Ovary (tissue), 9 donors: ENCODE results near the gene ANKRD44. TPM values are rescaled to one million over a fixed set of nuclear protein-coding genes. Genes with fewer than 3 reads are reported as not detected.

ENCODE experiments used
- DNase-seq, 5 donors: peaks; one replicate each; pipeline ENCODE4 v3.0.0-alpha.2; 2019 to 2020
- H3K27ac ChIP-seq, 2 donors: fragments of 200-600 bp; one replicate each; pipeline versions ENCODE4 v1.5.1 to v1.8.0; 2019 to 2022
- H3K27me3 ChIP-seq: fragments of 200-600 bp; one replicate; pipeline ENCODE4 v1.8.0; 2022
- H3K36me3 ChIP-seq: fragments of 200-600 bp; sonication (generic); one replicate; pipeline ENCODE4 v1.5.1; 2019
- H3K4me1 ChIP-seq: one replicate; pipeline ENCODE4 v1.8.1; 2013; ENCODE audit warnings: mild to moderate bottlenecking, moderate library complexity; ENCODE audit not compliant: insufficient read depth
- H3K4me3 ChIP-seq: fragments of 200-600 bp; sonication (generic); one replicate; pipeline ENCODE4 v1.5.1; 2017
- H3K9me3 ChIP-seq, 2 donors: fragments of 200-600 bp in 1 of 2; sonication (generic) in 1 of 2; one replicate each; pipeline versions ENCODE4 v1.5.1 to v1.8.1; 2013 to 2019; ENCODE audit warnings: mild to moderate bottlenecking in 1 of 2, moderate library complexity in 1 of 2
- CTCF ChIP-seq, 3 donors: fragments of 450-650 bp in 2 of 3; fragments of 200-600 bp in 1 of 3; IDR thresholded peaks; one replicate each; pipeline versions ENCODE4 v1.5.1 to v1.8.0; 2016 to 2022; ENCODE audit warnings: antibody characterized with exemption in 3 of 3, mild to moderate bottlenecking in 1 of 3
- EP300 ChIP-seq: sonication (generic); formaldehyde crosslinking; IDR thresholded peaks from one replicate; pipeline ENCODE4 v1.6.1; 2017; ENCODE audit warnings: antibody characterized with exemption
- POLR2A ChIP-seq: fragments of 450-650 bp; IDR thresholded peaks from one replicate; pipeline ENCODE4 v1.6.1; 2017; ENCODE audit warnings: antibody characterized with exemption, mild to moderate bottlenecking, moderate library complexity
- WGBS, 3 donors: extraction: QIAGEN DNeasy Blood & Tissue Kit in 1 of 3; methylation state at CpG; one replicate each; pipeline versions ENCODE4 v1.1.5 to v1.1.7; 2013 to 2017; 5-methylcytosine and 5-hydroxymethylcytosine counted together
- intact Hi-C, 4 donors: fragments of 100-400 bp; cut with DNase I; formaldehyde crosslinking; loops; one replicate each; pipeline versions ENCODE4 v1.11.0 to v1.15.1; 2022 to 2023
- polyA plus RNA-seq, 2 donors: library from polyadenylated mRNA; stranded (reverse); fragments of 200-250 nt in 1 of 2; fragments of 350-450 nt in 1 of 2; fragmentation: Illumina TruSeq in 1 of 2; extraction: RNeasy Lipid Tissue Mini Kit (QIAGEN cat#74804) in 1 of 2; gene quantifications; one replicate each; pipeline ENCODE4 v1.2.3, GENCODE V29; 2013 to 2014
- total RNA-seq, 7 donors: library from RNA; depleted of rRNA in 2 of 7; stranded (reverse); fragments of >200 nt in 2 of 7; fragmentation: NEBNext Ultra II Directional in 3 of 7; extraction: Animal tissue kit (Norgen Biotek cat#: 25700) in 3 of 7; gene quantifications; one replicate each; pipeline versions ENCODE4 v1.1.0 to v1.2.4, GENCODE V29; 2016 to 2023
- donor health status: DM: no; HTN: no; CAD: no; lungs with moderate emphysema.
- donor health status: DM: no; HTN: no; CAD: no.
- donor health status: Bipolar disorder and iron deficiency.
- donor health status: DM: yes; HTN: yes; CAD: no.
- donor health status: DM: no; HTN: no; CAD: no.
- donor health status: DM: yes; HTN: yes; CAD: no.

Gene ANKRD44
- total and polyA plus RNA-seq, 9 donors: 2.6 to 60.0 (median 11.1) TPM

- peak overlapping the region; percentile 52 for H3K4me3 ChIP-seq
- intact Hi-C loops: loop anchor here (5.0 to 10.0 kb wide), 5 partner anchors 115 to 295 kb away; no protein-coding TSS in a partner anchor
- no peaks in the 10 kb centered on the region for H3K9me3 ChIP-seq
- WGBS, 3 donors: 5 to 8% (median 5%) methylated on average over 24 to 30 of the region's 30 CpGs
- no peaks in the 10 kb centered on the region for H3K27me3 ChIP-seq
- no peak for TF ChIP-seq EP300
- no peak for TF ChIP-seq CTCF (IDR thresholded peaks at IDR 0.05)
- no peak for TF ChIP-seq POLR2A
- peak overlapping the region; percentile 13 to 64 for H3K27ac ChIP-seq
- peaks cover 4% of the 10 kb centered on the region for H3K4me1 ChIP-seq
- H3K36me3 ChIP-seq: no peaks in the 10 kb centered on the region
- DNase-seq: peak; percentile 11 to 50 (median 31)
Measured at GRCh38 chr2:197309691-197310231, 819 bp downstream of the ANKRD44 start.

- TF ChIP-seq EP300 (no peak), CTCF (IDR thresholded peaks at IDR 0.05) (no peak), POLR2A (no peak)
- intact Hi-C loops: no loop called here
- DNase-seq: no peak
- peaks cover 4% of the 10 kb centered on the region for H3K4me1 ChIP-seq
- no peaks in the 10 kb centered on the region for H3K9me3 ChIP-seq
- H3K4me3 ChIP-seq: peak overlapping the region; percentile 52
- H3K36me3 ChIP-seq: no peaks in the 10 kb centered on the region
- WGBS, 3 donors: 69 to 73% (median 70%) methylated on average over 8 of the region's 8 CpGs
- H3K27me3 ChIP-seq: no peaks in the 10 kb centered on the region
- H3K27ac ChIP-seq: peak overlapping the region in 1 of 2 donors; percentile 64
Measured at GRCh38 chr2:197308996-197309690, 1.4 kb downstream of the ANKRD44 start.

- intact Hi-C loops: no loop called here
- WGBS, 3 donors: 70 to 72% (median 70%) methylated on average over 2 of the region's 2 CpGs
- Histone ChIP-seq H3K27me3 (no peaks in the 10 kb centered on the region), H3K27ac (no peak overlapping the region), H3K4me1 (peaks cover 4% of the 10 kb centered on the region), H3K4me3 (no peak overlapping the region), H3K9me3 (no peaks in the 10 kb centered on the region), H3K36me3 (no peaks in the 10 kb centered on the region)
- TF ChIP-seq EP300 (no peak), CTCF (IDR thresholded peaks at IDR 0.05) (no peak), POLR2A (no peak)
- DNase-seq: no peak
Measured at GRCh38 chr2:197308585-197308984, 2.0 kb downstream of the ANKRD44 start.

- no peak for DNase-seq
- 92 to 93% (median 92%) methylated on average over 7 of the region's 7 CpGs for WGBS, 3 donors
- Histone ChIP-seq H3K36me3 (no peaks in the 10 kb centered on the region), H3K27ac (no peak overlapping the region), H3K27me3 (no peaks in the 10 kb centered on the region), H3K9me3 (no peaks in the 10 kb centered on the region), H3K4me1 (peaks cover 4% of the 10 kb centered on the region), H3K4me3 (no peak overlapping the region)
- TF ChIP-seq POLR2A (no peak), CTCF (IDR thresholded peaks at IDR 0.05) (no peak), EP300 (no peak)
- intact Hi-C loops: no loop called here
Measured at GRCh38 chr2:197307933-197308521, 2.6 kb downstream of the ANKRD44 start.
